Measurements from ENCODE around the gene ADSL.
A peak's percentile ranks its signal among the peaks of the same experiment; 100 is the strongest.
"Not testable (repeated sequence)": the region's sequence is repeated elsewhere in the genome, so short reads cannot be mapped to it uniquely, and the experiment has no call there.

Gene ADSL

GRCh38 chr22:40374567-40374966 lies 28.3 kb downstream of the ADSL start:
- DNase-seq: no peak

- no peak for DNase-seq
Measured at GRCh38 chr22:40376149-40376548, 29.8 kb downstream of the ADSL start.

- no peak for DNase-seq
Measured at GRCh38 chr22:40377931-40378330, 31.6 kb downstream of the ADSL start.

DNA sequence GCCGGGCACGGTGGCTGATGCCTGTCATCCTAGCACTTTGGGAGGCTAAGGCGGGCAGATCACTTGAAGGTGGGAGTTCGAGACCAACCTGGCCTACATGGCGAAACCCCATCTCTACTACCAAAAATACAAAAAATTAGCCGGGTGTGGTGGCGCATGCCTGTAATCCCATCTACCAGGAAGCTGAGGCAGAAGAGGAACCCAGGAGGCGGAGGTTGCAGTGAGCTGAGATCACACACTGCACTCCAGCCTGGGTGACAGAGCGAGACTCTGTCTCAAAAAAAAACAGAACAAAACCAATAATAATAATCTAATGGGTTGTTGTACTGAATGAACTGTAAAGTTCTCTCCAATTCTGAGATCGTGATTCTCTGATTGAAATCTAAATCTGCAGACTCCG lies 32.1 kb downstream of the ADSL start:
- not testable (repeated sequence) for DNase-seq

- DNase-seq: no peak
Measured at GRCh38 chr22:40381461-40381860, 35.2 kb downstream of the ADSL start.

- DNase-seq: peak; percentile 70
Measured at GRCh38 chr22:40383905-40384304, 37.6 kb downstream of the ADSL start.

- DNase-seq: no peak
Measured at GRCh38 chr22:40385036-40385782, 38.9 kb downstream of the ADSL start.

- DNase-seq: no peak
Measured at GRCh38 chr22:40387746-40388145, 41.4 kb downstream of the ADSL start.

GRCh38 chr22:40388231-40388630 lies 41.9 kb downstream of the ADSL start:
- DNase-seq: no peak

DNA sequence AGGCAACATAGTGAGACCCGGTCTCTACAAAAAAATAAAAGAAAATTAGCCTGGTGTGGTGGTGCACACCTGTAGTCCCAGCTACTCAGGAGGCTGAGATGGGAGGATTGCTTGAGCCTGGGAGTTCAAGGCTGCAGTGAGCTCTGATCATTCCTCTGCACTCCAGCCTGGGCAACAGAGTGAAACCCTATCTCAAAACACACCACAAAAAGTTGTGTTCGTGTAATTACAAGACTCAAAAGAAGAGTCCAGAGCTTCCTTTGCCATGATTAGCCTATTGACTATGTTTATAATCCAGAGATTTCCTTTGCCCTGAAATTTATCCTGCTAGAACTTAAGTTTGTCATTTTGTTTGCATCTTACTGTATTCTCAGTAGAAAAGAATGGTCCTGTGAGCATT lies 45.1 kb downstream of the ADSL start:
- no peak for DNase-seq

GRCh38 chr22:40392618-40393017 lies 46.3 kb downstream of the ADSL start:
- DNase-seq: no peak

GRCh38 chr22:40394607-40395006 lies 48.3 kb downstream of the ADSL start:
- no peak for DNase-seq

- DNase-seq: no peak
Measured at GRCh38 chr22:40395607-40396006, 49.3 kb downstream of the ADSL start.

GRCh38 chr22:40396882-40397281 lies 50.6 kb downstream of the ADSL start:
- DNase-seq: peak; percentile 51

- DNase-seq: no peak
Measured at GRCh38 chr22:40397396-40397795, 51.1 kb downstream of the ADSL start.

- DNase-seq: no peak
Measured at GRCh38 chr22:40399621-40400020, 53.3 kb downstream of the ADSL start.

GRCh38 chr22:40400159-40400558 lies 53.9 kb downstream of the ADSL start:
- no peak for DNase-seq

- DNase-seq: no peak
Measured at GRCh38 chr22:40401532-40401931, 55.2 kb downstream of the ADSL start.

DNA sequence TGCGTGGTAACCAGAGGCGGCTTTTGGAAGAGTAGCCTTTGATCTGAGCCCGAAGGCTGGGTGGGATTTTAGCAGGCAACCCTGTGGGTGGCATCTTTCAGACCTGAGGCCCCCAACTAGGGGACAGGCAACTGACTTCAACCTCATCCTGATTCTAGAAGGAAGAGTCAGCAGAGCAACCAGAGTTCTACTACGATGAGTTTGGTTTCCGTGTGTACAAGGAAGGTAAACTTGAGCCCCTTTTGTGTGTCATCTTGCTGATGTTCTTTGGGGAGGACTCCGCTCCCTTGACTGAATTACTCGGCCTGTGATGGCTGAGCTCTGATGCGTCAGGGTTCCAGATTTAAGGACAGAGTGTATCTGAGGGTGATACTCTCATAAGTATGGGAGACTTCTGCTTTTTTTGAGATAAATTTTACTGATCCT lies 55.7 kb downstream of the ADSL start:
- no peak for DNase-seq

GRCh38 chr22:40403141-40403540 lies 56.8 kb downstream of the ADSL start:
- DNase-seq: no peak

- no peak for DNase-seq
Measured at GRCh38 chr22:40403651-40404050, 57.4 kb downstream of the ADSL start.

GRCh38 chr22:40404251-40405177 lies 58.2 kb downstream of the ADSL start:
- no peak for DNase-seq

- no peak for DNase-seq
Measured at GRCh38 chr22:40405178-40406062, 59.1 kb downstream of the ADSL start.
